HG02981 (cell line): Measurements from ENCODE around the gene VSIG2.

Experiments
- ATAC-seq: cut with Tn5 transposase; IDR thresholded peaks from one replicate; pipeline ENCODE4 v1.9.1; 2021; ENCODE audit warnings: mild to moderate bottlenecking, moderate library complexity; ENCODE audit not compliant: unreplicated experiment

The VSIG2 gene

DNA sequence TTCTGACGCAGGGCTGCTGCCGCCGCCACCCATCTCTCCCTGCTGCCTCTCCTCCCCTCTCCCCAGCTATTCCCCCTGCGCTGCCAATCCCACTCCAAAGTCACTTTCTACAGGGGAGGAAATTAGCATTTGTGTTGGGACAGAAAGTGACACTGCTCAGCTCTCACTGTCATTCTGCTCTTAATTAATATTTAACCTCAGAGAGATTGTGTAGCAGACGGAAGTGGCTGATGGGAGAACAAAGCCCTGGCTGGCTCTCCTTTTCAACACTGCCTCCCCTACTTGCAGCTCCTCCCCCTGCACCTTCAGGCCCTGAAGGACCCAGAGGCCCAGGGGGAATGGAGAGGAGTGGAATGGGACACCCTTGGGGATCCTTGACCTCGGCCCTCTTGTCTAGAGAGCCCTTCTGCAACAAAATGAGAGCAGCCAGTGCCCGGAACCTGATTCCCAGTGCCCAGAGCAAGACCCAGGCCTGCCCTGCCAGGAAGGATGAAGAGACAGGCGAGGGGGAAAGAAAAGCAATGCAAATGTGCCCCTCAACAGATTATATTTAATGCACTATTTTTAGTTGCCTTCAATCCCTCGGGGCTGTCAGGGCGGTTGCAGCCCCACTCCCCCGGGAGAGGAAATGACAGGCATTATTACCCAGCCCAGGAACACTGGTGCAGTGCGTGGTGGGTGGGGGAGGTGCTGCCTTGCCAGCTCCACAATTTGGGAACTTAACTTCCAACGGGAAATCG lies 26.9 kb downstream of the VSIG2 start:
- ATAC-seq: peak; percentile 97

DNA sequence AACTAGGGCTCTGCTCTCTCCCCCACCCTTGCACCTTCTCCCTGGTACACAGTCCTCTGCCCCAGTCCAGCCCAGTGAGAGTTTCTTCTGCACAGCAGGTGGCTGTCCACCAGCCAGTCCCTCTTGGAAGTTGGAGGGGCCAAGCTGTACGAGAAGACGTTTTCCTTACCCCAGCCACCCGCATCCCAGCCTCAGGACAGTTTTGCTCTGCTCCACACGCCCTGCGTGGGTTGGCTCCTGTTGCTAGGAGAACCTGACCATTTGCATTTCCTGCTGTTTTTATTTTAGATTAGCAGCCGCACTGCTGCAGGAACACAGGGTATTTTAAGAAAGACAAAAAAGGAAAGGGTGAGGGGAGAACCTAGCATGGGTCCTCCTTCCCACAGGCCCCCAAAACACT lies 29.9 kb downstream of the VSIG2 start:
- ATAC-seq: no peak

DNA sequence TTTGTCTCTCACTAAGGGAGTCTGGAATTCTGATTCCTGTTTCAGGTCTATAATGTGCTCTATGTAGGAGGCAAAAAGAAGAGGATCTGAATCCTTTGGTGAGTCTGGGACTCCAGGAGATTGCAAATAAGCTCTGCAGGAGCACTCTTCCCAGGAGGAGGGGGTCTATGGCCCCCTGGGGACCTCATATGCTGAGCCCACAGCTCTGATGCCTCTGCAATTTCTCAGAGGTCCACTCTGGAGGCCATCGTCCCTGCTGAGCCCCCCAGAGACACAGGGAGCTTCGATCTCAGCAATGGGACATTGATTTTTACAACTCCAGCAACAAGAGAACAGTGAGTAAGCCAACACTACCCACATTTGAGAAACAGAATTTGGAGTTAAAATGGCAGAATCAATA lies 32.5 kb downstream of the VSIG2 start:
- ATAC-seq: no peak

DNA sequence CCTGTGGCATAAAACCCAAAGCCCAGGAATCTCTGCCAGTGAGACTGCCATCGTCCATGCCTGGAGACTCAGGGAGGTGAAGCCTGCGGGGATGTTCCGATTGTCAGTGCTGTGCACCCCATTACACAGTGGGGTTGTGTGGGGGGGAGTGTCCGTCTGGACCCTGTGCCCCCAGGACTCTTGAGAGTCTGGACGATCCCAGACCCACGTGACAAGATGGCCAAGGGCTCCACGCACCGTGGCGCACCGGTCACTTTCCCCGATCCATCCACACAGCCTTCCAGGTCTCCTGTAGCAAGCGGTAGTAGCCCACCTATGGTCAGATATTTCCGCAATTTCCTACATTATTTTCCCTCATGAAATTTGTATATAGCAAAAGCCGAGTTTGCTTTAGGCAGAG lies 33.3 kb downstream of the VSIG2 start:
- ATAC-seq: no peak

DNA sequence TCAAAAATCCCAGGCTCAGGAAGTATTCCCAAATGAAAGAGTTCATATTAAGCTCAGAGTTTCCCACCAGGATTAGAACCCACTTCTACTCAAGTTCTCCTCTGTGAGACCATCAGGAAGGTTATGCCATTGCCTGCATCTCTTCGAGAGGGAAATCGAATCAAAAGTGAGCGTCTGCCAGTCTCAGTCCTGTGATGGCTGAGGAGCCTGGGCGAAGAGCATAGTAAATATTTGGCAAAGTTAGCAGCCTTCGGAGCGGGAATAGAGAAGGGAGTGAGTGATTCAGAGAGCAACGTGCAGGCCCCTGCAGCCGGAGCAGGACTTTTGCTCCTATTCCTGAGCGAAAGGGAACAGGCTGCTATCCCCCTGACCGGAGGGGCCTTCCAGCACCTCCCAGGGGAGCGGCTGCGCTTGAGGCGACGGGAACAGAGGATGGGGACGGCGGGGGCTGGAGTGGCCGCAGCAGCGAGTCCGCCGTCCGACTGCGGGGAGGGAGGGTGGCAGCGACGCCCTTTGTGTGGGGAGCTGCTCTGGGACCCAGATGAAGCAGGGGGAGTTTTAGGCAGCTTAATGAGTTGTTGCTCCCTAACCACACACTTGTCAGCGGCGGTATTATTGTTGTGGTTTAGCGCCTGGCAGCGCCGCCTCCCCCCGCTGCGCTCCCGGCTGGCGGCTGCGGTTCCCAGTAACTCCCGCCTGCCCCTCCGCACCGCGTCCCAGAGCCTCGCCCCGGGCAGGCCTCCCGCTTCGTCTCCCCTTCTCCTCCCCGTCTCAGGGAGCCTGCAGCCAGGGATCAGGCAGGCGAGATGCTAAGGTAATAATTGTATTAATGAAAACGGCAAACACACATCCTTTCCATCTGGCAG lies 34.0 kb downstream of the VSIG2 start:
- ATAC-seq: peak; percentile 31

DNA sequence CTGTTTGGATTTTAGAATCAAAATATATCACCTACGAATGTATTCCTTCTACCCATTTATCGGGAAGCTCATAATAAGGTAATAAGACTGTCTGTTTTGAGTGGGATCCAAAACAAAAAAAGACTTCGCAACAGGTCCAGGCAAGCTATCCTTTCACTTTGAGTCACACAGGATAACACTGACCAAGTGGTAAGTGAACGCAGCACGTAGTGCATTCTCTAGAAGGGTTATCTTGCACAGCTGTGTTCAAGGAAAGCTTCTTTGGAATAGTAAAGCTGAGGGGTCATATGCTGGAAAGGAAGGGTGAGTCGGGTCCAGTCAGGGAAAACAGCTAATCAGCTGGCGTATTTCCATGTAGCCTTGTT lies 34.7 kb downstream of the VSIG2 start:
- no peak for ATAC-seq

DNA sequence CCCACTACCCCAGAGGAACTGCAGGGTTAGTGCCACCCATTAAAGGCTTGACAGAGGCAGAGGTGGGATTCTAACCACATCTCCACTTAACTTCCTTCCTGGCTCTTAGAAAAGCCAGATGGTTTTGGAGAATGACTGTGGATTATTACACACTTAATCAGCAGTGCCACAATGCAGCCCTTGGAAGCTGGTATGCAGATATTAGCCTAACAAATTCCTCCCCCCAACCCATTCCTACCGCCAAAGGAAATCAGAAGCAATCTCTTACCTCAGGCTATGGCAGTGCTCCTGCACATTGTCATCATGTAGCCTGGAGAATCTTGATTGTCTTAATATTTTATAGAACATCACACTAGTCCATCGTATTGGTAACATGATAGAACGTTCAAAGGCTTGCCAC lies 35.5 kb downstream of the VSIG2 start:
- ATAC-seq: no peak

DNA sequence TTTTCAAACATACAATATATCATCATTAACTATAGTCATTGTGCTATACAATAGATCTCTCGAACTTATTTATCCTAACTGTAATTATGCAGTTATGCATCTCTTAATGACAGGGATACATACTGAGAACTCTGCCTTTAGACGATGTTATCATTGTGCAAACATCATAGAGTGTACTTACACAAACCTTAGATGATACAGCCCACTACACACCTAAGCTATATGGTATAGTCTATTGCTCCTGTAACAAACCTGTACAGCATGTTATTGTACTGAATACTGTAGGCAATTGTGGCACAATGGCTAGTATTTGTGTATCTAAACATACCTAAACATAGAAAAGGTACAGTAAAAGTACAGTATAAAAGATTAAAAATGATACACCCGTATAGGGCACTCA lies 39.7 kb downstream of the VSIG2 start:
- ATAC-seq: no peak

DNA sequence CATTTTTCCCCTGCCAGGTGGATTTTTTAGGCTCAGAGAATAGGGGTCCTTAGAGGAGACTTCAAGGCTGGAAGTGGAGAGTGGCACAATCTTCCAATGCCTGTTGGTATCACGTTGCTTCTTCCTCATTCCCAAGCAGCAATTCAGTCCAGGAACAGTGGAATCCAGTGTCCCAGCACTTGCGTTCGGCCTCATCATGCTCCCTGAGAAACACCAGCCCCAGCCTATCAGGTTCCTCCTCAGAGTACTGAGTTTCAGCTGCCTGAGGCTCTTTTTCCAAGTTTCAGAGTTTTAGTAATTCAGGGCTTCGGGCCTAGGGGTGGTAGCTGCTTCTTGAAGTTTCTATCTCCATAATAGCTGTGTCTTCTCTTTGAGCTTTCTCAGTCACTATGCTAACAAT lies 44.2 kb downstream of the VSIG2 start:
- ATAC-seq: no peak

DNA sequence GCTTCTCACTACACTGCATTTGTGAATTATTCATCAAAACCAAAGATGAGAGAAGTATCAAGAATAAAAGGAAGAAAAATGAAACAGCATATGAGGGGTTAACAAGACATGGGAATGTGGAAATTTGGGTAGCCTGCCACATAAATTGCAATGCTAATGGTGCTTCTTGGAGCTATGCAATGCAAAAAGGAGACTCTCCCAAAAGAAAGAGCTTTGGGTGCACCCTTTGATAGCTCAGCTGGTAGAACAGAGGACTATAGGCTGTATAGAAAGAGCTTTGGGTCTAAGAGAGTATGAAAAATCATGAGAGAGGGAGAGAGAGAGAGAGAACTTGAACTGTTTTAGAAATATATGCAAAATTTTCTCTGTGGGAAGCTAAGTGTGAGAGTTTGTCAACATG lies 52.0 kb downstream of the VSIG2 start:
- no peak for ATAC-seq

DNA sequence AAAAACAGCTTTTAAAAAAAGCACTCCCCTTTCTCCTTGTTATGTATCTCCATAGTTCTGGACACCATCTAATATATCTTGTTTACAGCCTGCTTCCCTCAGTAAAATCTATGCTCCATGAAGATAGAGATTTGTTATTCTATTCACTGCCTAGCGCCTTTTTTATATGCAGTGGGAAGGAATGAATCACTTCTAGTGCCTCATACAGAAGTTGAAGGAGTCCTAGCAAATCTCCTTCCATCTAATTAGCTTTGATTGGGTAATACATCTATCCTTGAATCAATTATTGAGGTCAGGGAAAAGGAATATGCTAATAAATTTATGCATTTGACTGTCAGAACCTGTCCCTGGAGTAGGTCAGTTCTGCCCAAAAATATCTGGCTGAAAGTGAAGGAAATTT lies 52.5 kb downstream of the VSIG2 start:
- ATAC-seq: no peak
